Upper lobe of left lung (tissue), 4 donors: ENCODE data around the gene RNF207.

Experiments used
- EP300 ChIP-seq, 4 donors: sonication (generic); formaldehyde crosslinking; IDR thresholded peaks; one replicate each; pipeline ENCODE4 v1.5.1; 2017; ENCODE audit warnings: antibody characterized with exemption in 4 of 4, control low read depth in 2 of 4
- TF ChIP-seq, protein P1 (sequence below), 6 experiments: fragments of 450-650 bp in 4 of 6; fragments of 200-600 bp in 2 of 6; sonication (generic) in 2 of 6; IDR thresholded peaks; one replicate each; pipeline ENCODE4 v1.5.1; 2016 to 2019; ENCODE audit warnings: antibody characterized with exemption in 6 of 6

- TF ChIP-seq EP300 (IDR thresholded peaks at IDR 0.05): no peak
- TF ChIP-seq, protein P1, sequence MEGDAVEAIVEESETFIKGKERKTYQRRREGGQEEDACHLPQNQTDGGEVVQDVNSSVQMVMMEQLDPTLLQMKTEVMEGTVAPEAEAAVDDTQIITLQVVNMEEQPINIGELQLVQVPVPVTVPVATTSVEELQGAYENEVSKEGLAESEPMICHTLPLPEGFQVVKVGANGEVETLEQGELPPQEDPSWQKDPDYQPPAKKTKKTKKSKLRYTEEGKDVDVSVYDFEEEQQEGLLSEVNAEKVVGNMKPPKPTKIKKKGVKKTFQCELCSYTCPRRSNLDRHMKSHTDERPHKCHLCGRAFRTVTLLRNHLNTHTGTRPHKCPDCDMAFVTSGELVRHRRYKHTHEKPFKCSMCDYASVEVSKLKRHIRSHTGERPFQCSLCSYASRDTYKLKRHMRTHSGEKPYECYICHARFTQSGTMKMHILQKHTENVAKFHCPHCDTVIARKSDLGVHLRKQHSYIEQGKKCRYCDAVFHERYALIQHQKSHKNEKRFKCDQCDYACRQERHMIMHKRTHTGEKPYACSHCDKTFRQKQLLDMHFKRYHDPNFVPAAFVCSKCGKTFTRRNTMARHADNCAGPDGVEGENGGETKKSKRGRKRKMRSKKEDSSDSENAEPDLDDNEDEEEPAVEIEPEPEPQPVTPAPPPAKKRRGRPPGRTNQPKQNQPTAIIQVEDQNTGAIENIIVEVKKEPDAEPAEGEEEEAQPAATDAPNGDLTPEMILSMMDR (IDR thresholded peaks at IDR 0.05): no peak
Measured at GRCh38 chr1:6172549-6172948, 33.4 kb upstream of the RNF207 start.
